BJ (cell line): Measurements from ENCODE around the gene SLC16A8. TPM values are rescaled to one million over a fixed set of nuclear protein-coding genes. Genes with fewer than 3 reads are reported as not detected.

Source experiments
- CTCF ChIA-PET: fragments of 350-600 bp; formaldehyde crosslinking; extraction: SDS; loops from one replicate; lab custom pipeline; 2021; ENCODE audit warnings: antibody characterized with exemption, inconsistent platforms; lab: Yijun Ruan, JAX
- POLR2A ChIA-PET: fragments of 300-600 bp; sonication (Branson Sonifier 250); formaldehyde crosslinking; extraction: SDS; loops from one replicate; lab custom pipeline; 2021; ENCODE audit warnings: antibody characterized with exemption; lab: Charles Lee
- DNase-seq: peaks from one replicate; pipeline ENCODE4 v3.0.0-alpha.2; 2011; ENCODE audit warnings: low read depth
- H3K27me3 ChIP-seq: 2 replicates; pipeline ENCODE4 v1.6.0; 2011; ENCODE audit warnings: low read length; ENCODE audit not compliant: control insufficient read depth, insufficient read depth
- H3K36me3 ChIP-seq: 2 replicates; pipeline ENCODE4 v1.5.1; 2011; ENCODE audit warnings: low read length; ENCODE audit not compliant: control insufficient read depth, insufficient read depth
- H3K4me3 ChIP-seq: 2 replicates; pipeline ENCODE4 v1.5.1; 2011; ENCODE audit warnings: low read depth, mild to moderate bottlenecking, control low read depth, low read length
- polyA plus RNA-seq: library from polyadenylated mRNA; depleted of rRNA; stranded (reverse); fragments of >200 nt; gene quantifications from 2 replicates; pipeline ENCODE4 v1.2.3, GENCODE V29; 2011
- TF ChIP-seq, protein P1 (sequence below): IDR thresholded peaks from 2 replicates; pipeline ENCODE4 v1.5.1; 2011; ENCODE audit warnings: low read depth, mild to moderate bottlenecking, control low read depth, inconsistent platforms, low read length, moderate library complexity; ENCODE audit not compliant: insufficient read depth

The SLC16A8 gene
- polyA plus RNA-seq, 1 experiment = 0.10 TPM

DNA sequence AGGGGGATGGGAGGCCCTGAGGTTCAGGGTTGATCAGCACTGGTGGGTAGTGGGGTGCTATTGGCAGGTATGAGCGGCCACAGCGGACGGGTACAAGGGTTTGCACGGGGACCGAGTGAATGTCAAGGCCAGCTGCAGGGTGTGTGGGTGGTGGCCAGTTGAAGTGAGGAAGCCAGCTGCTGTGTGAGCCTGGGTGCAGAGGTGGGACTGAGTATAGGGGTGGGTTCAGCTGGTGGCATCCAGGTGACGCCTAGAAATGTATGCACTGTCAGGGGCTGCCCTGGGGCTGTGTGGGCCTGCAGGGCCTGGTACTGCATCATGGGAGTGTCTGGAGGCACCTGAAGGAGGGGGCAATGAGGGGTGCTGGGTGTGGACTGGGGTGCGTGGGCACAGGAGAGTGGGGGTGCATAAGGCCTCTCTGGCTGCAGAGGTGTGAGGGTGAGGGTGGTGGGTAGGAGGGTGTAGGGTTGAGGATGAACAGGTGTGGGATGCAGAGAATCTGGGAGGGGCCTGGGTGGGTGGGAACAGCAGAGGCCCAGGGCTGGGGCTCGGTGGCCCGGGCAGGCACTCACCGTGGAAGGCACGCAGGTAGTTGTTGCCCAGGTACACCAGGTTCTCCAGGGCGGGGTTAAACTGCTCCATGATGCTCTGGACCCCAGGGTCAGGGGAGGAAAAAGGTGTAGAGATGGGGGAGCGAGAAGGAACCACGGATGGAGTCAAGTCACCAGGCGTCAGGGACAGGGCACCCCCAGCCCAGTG lies 24.8 kb upstream of the SLC16A8 start:
- H3K36me3 ChIP-seq = no peaks in the 10 kb centered on the region
- TF ChIP-seq, protein P1, sequence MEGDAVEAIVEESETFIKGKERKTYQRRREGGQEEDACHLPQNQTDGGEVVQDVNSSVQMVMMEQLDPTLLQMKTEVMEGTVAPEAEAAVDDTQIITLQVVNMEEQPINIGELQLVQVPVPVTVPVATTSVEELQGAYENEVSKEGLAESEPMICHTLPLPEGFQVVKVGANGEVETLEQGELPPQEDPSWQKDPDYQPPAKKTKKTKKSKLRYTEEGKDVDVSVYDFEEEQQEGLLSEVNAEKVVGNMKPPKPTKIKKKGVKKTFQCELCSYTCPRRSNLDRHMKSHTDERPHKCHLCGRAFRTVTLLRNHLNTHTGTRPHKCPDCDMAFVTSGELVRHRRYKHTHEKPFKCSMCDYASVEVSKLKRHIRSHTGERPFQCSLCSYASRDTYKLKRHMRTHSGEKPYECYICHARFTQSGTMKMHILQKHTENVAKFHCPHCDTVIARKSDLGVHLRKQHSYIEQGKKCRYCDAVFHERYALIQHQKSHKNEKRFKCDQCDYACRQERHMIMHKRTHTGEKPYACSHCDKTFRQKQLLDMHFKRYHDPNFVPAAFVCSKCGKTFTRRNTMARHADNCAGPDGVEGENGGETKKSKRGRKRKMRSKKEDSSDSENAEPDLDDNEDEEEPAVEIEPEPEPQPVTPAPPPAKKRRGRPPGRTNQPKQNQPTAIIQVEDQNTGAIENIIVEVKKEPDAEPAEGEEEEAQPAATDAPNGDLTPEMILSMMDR = no peak
- H3K27me3 ChIP-seq = no peaks in the 10 kb centered on the region
- H3K4me3 ChIP-seq = no peak overlapping the region
- CTCF ChIA-PET = interaction anchor here (0.6 to 2.5 kb wide), 4 partner anchors 9 to 247 kb away, joined by 3 to 10 read pairs (median 3); no protein-coding TSS in a partner anchor
- POLR2A ChIA-PET = no interaction called here
- DNase-seq = no peak

DNA sequence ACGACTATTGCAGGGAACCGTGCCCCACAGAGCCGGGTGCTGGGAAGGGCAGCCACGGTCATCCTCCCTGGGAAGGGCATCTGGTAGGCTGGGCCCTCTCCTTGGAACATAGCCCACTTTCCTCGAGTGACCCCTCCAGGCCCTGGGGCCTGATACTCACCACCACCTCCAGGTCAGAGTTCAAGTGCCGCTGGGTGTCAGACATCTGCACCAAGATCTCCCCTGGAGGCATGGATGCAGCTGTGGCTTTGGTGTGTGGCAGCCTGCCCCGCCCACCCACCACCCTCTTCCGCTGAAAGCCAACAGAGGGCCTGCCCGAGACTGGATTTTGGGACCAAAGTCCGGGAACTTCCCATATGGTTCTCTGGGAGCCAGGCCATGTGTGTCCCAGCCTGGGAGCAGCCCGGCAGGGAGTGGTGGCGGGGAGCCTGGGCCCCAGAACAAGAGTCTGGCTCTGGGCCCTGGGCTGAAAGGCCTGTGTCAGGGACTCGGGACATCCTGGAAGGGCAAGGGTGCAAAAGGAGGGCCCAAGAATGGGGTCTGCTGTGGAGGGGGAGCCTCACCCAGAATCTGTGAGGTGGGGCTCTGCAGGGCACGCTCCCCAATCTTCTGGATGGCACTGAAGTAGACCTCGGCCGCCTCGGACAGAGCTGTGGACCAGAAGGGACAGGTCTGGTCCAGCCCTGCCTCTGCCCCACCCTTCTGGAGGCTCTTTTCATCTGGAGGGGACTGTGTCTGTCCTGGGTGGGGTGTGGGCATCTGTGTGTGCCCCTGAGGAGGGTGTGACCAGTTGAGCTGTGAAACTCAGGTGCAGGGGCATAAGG lies 23.9 kb upstream of the SLC16A8 start:
- no peak for DNase-seq
- TF ChIP-seq, protein P1 = peak; percentile 19; the same call in 1 of the 2 replicates
- Histone ChIP-seq H3K36me3 (no peaks in the 10 kb centered on the region), H3K4me3 (no peak overlapping the region), H3K27me3 (no peaks in the 10 kb centered on the region)
- CTCF ChIA-PET = interaction anchor here (0.6 to 2.5 kb wide), 5 partner anchors 8 to 248 kb away, joined by 3 to 10 read pairs (median 3); no protein-coding TSS in a partner anchor
- POLR2A ChIA-PET = no interaction called here

DNA sequence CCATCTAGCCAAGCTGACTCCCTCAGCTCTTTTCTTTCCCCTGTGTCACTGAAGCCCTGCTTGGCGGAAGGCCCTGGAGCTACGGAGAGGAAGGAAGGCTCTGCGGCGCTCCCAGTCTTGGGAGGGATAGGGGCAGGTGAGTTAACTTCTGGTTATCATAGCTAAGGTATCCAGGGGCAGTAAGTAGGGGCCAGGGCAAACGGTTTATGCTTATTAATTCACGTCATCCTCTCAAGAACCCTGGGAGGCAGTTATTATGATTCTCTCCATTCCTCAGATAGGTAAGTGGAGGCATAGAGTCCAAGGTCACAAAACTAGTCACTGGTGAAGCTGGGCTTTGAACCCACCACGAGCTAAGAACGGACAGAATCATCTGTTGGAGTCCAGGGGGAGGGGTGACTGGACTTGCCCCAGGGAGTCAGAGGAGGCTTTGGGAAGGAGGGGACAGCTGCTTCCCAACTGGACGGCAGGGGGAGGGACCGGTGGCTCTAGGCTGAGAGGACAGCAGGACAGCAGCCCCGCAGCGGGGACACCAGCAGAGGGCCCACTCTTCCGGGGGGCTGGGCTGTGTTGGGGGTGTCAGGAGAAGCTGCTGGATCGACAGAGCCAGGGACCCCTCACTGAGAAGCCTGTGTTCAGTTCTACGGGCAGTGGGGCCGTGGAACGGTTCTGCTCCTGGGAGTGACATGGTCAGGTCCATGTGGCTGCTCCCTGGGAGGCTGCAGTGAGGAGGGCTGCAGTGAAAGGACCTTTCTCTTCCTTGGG lies 23.0 kb upstream of the SLC16A8 start:
- H3K27me3 ChIP-seq = no peaks in the 10 kb centered on the region
- DNase-seq = no peak
- POLR2A ChIA-PET = no interaction called here
- TF ChIP-seq, protein P1 = 0 out of 2 replicates have a peak, but pooled peaks have one; percentile 7
- H3K4me3 ChIP-seq = no peak overlapping the region
- no peaks in the 10 kb centered on the region for H3K36me3 ChIP-seq
- CTCF ChIA-PET = interaction anchor here (0.6 to 2.5 kb wide), 4 partner anchors 9 to 113 kb away, joined by 3 to 10 read pairs (median 4); no protein-coding TSS in a partner anchor

DNA sequence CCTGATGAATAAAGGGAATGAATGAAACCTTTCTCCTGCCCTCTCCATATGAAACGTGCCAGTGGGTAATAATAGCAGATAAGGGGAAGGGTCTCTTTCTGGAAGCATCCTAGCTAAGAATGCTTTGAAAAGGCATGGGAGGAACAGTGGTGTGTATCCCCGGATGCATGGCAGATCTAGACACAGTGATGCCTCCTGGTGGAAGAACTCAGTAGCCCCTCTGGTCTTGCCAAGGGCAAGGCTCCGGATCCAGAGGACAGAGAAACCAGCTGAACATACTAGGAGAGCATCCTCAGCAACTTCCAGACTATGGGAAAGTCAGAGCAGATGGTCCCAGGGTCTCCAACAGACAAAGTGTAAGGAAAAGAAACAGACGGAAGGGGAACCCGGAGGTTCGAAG lies 20.1 kb upstream of the SLC16A8 start:
- DNase-seq = no peak
- POLR2A ChIA-PET = interaction anchor here (0.6 kb wide), 1 partner anchor 237 kb away, joined by 9 read pairs; no protein-coding TSS in a partner anchor
- Histone ChIP-seq H3K27me3 (no peaks in the 10 kb centered on the region), H3K36me3 (no peaks in the 10 kb centered on the region), H3K4me3 (no peak overlapping the region)
- CTCF ChIA-PET = interaction anchor here (1.0 kb wide), 1 partner anchor 10 kb away, joined by 5 read pairs; no protein-coding TSS in a partner anchor
- TF ChIP-seq, protein P1 = peak; percentile 31; the same call in 1 of the 2 replicates
